ENCODE data around the gene NAV2.
A peak's percentile ranks its signal among the peaks of the same experiment; 100 is the strongest.

- TF ChIP-seq CTCF (optimal IDR thresholded peaks at IDR 0.05 in 1 of 3, IDR thresholded peaks at IDR 0.05 in 1 of 3, conservative IDR thresholded peaks at IDR 0.05 in 1 of 3; ENCODE audit: extremely low read depth in 1 of 3, insufficient read depth in 2 of 3, low read length in 3 of 3) (no peak), EZH2 (IDR thresholded peaks at IDR 0.05; ENCODE audit: low read length) (peak; percentile 59)
Measured at GRCh38 chr11:20161230-20161918, 448.7 kb downstream of the NAV2 start.
